Loucy (cell line): ENCODE results near the gene B4GALNT4.

Experiments
- H2AFZ ChIP-seq: fragments of 200-600 bp; sonication (generic); 2 replicates; pipeline ENCODE4 v1.6.0; 2016; ENCODE audit warnings: antibody characterized with exemption, mild to moderate bottlenecking, low read length, moderate library complexity
- H3F3A ChIP-seq: fragments of 200-600 bp; 2 replicates; pipeline ENCODE4 v1.6.0; 2016; ENCODE audit warnings: antibody characterized with exemption, low read depth, mild to moderate bottlenecking
- H3K27me3 ChIP-seq: fragments of 200-600 bp; sonication (generic); 2 replicates; pipeline ENCODE4 v1.6.1; 2014; ENCODE audit warnings: low read length, mild to moderate bottlenecking; ENCODE audit not compliant: insufficient read depth, poor library complexity, severe bottlenecking
- H3K36me3 ChIP-seq: fragments of 200-600 bp; sonication (generic); 2 replicates; pipeline ENCODE4 v1.6.1; 2016; ENCODE audit warnings: low read length; ENCODE audit not compliant: insufficient read depth
- H3K4me1 ChIP-seq: fragments of 200-600 bp; sonication (generic); 2 replicates; pipeline ENCODE4 v1.5.1; 2014; ENCODE audit warnings: low read length, mild to moderate bottlenecking; ENCODE audit not compliant: insufficient read depth, poor library complexity, severe bottlenecking
- H3K4me2 ChIP-seq: fragments of 200-600 bp; sonication (generic); 2 replicates; pipeline ENCODE4 v1.6.0; 2014; ENCODE audit warnings: antibody characterized with exemption, low read length, low read depth, mild to moderate bottlenecking; ENCODE audit not compliant: poor library complexity, severe bottlenecking
- H3K4me3 ChIP-seq: fragments of 200-600 bp; sonication (generic); 2 replicates; pipeline ENCODE4 v1.5.1; 2014; ENCODE audit warnings: low read length, mild to moderate bottlenecking, mixed read lengths; ENCODE audit not compliant: poor library complexity, severe bottlenecking
- H3K79me2 ChIP-seq: fragments of 200-600 bp; sonication (generic); 2 replicates; pipeline ENCODE4 v1.6.1; 2014; ENCODE audit warnings: low read length; ENCODE audit not compliant: insufficient read depth
- H3K9ac ChIP-seq: fragments of 200-600 bp; sonication (generic); 2 replicates; pipeline ENCODE4 v1.6.0; 2014; ENCODE audit warnings: mild to moderate bottlenecking, low read depth, low read length, moderate library complexity; ENCODE audit not compliant: poor library complexity, severe bottlenecking
- H3K9me2 ChIP-seq: fragments of 200-600 bp; sonication (generic); replicated peaks from 2 replicates; pipeline ENCODE4 v1.6.1; 2016; ENCODE audit warnings: low read depth, low read length, mixed read lengths
- H3K9me3 ChIP-seq: fragments of 200-600 bp; sonication (generic); 2 replicates; pipeline ENCODE4 v1.6.1; 2014; ENCODE audit warnings: mild to moderate bottlenecking, antibody characterized with exemption, low read length, low read depth; ENCODE audit not compliant: insufficient read depth
- H4K20me1 ChIP-seq: fragments of 200-600 bp; sonication (generic); 2 replicates; pipeline ENCODE4 v1.6.0; 2014; ENCODE audit warnings: antibody characterized with exemption, low read length, mild to moderate bottlenecking; ENCODE audit not compliant: insufficient read depth, poor library complexity, severe bottlenecking
- CTCF ChIP-seq: fragments of 200-600 bp; sonication (generic); conservative IDR thresholded peaks from 2 replicates; pipeline ENCODE4 v1.5.1; 2014; ENCODE audit warnings: mild to moderate bottlenecking, antibody characterized with exemption, low read length
- EZH2phosphoT487 ChIP-seq: fragments of 200-600 bp; IDR thresholded peaks from 2 replicates; pipeline ENCODE4 v1.6.1; 2018; ENCODE audit warnings: antibody characterized with exemption, mild to moderate bottlenecking, moderate library complexity, borderline replicate concordance

B4GALNT4 gene

GRCh38 chr11:384511-384910, 15.2 kb downstream of the B4GALNT4 start:
- Histone ChIP-seq H3K9me2 (no peaks in the 10 kb centered on the region), H3K4me2 (no peak overlapping the region), H3K4me1 (peaks cover 23% of the 10 kb centered on the region), H3K79me2 (no peaks in the 10 kb centered on the region), H2AFZ (no peak overlapping the region), H3F3A (no peaks in the 10 kb centered on the region), H3K36me3 (no peaks in the 10 kb centered on the region), H3K9ac (no peak overlapping the region), H3K9me3 (peaks cover 16% of the 10 kb centered on the region; the same call in 1 of the 2 replicates), H3K27me3 (no peaks in the 10 kb centered on the region), H4K20me1 (no peaks in the 10 kb centered on the region), H3K4me3 (no peak overlapping the region)
- no peak for TF ChIP-seq CTCF
- no peak for TF ChIP-seq EZH2phosphoT487

- TF ChIP-seq EZH2phosphoT487 (no peak), CTCF (no peak)
- Histone ChIP-seq H3K79me2 (no peaks in the 10 kb centered on the region), H3K27me3 (no peaks in the 10 kb centered on the region), H4K20me1 (no peaks in the 10 kb centered on the region), H3F3A (no peaks in the 10 kb centered on the region), H3K36me3 (no peaks in the 10 kb centered on the region), H2AFZ (no peak overlapping the region), H3K9me3 (peaks cover 16% of the 10 kb centered on the region; the same call in 1 of the 2 replicates), H3K4me1 (peaks cover 23% of the 10 kb centered on the region), H3K9ac (no peak overlapping the region), H3K9me2 (no peaks in the 10 kb centered on the region), H3K4me2 (no peak overlapping the region), H3K4me3 (no peak overlapping the region)
Observed at GRCh38 chr11:385594-386351, 16.5 kb downstream of the B4GALNT4 start.

- Histone ChIP-seq H3F3A (no peaks in the 10 kb centered on the region), H3K9ac (no peak overlapping the region), H3K9me2 (no peaks in the 10 kb centered on the region), H3K4me1 (peaks cover 23% of the 10 kb centered on the region), H3K4me2 (no peak overlapping the region), H3K4me3 (no peak overlapping the region), H4K20me1 (no peaks in the 10 kb centered on the region), H3K27me3 (no peaks in the 10 kb centered on the region), H3K9me3 (peaks cover 16% of the 10 kb centered on the region; the same call in 1 of the 2 replicates), H3K36me3 (no peaks in the 10 kb centered on the region), H3K79me2 (no peaks in the 10 kb centered on the region), H2AFZ (no peak overlapping the region)
- TF ChIP-seq EZH2phosphoT487 (no peak), CTCF (no peak)
Observed at GRCh38 chr11:386483-386882, 17.2 kb downstream of the B4GALNT4 start.
